Right lobe of liver (tissue), 4 donors: ENCODE measurements around the gene DRC1.

Experiments
- CTCF ChIP-seq, 4 donors: fragments of 200-600 bp in 3 of 4; fragments of 450-650 bp in 1 of 4; IDR thresholded peaks; one replicate each; pipeline versions ENCODE4 v1.5.1 to v1.8.0; 2016 to 2022; ENCODE audit warnings: antibody characterized with exemption in 4 of 4, mild to moderate bottlenecking in 2 of 4
- POLR2A ChIP-seq: fragments of 450-650 bp; IDR thresholded peaks from one replicate; pipeline ENCODE4 v1.6.1; 2017; ENCODE audit warnings: antibody characterized with exemption, mild to moderate bottlenecking
- donor health status: DM: no; HTN: no; CAD: no.
- donor health status: DM: no; HTN: no; CAD: no.
- donor health status: DM: no; HTN: yes; CAD: no.

- TF ChIP-seq CTCF (IDR thresholded peaks at IDR 0.05): no peak
- TF ChIP-seq POLR2A: no peak
These were observed 91.8 kb downstream of the DRC1 start for GRCh38 chr2:26493566-26493965.
